B cell (primary cell): ENCODE data around the gene SHD. TPM values are rescaled to one million over a fixed set of nuclear protein-coding genes. Genes with fewer than 3 reads are reported as not detected.
"Not testable (repeated sequence)": the region's sequence is repeated elsewhere in the genome, so short reads cannot be mapped to it uniquely, and the experiment has no call there.

Experiments used
- ATAC-seq: fragments of 200-7000 bp; cut with Tn5 transposase; one replicate; pipeline ENCODE4 v1.10.0; 2021; ENCODE audit warnings: low read depth, mild to moderate bottlenecking, moderate number of reproducible peaks, moderate library complexity
- CTCF ChIA-PET: fragments of 350-600 bp; sonication (Branson Sonifier 250); formaldehyde crosslinking; loops from one replicate; lab custom pipeline; 2021; ENCODE audit warnings: antibody characterized with exemption, inconsistent platforms; lab: Charles Lee
- POLR2A ChIA-PET: fragments of 350-600 bp; sonication (Branson Sonifier 250); formaldehyde crosslinking; loops from one replicate; lab custom pipeline; 2021; ENCODE audit warnings: antibody characterized with exemption; lab: Charles Lee
- DNase-seq: peaks from one replicate; pipeline ENCODE4 v3.0.0; 2013
- H2AFZ ChIP-seq: 2 replicates; pipeline ENCODE4 v1.6.1; 2012; ENCODE audit warnings: mild to moderate bottlenecking, low read depth, low read length; ENCODE audit not compliant: insufficient read depth, poor library complexity, severe bottlenecking
- H3K27ac ChIP-seq, 2 donors: 1 replicate in 1 of 2; 2 replicates in 1 of 2; pipeline ENCODE4 v1.5.1; 2012 to 2013; ENCODE audit warnings: low read length in 2 of 2, mild to moderate bottlenecking in 2 of 2, moderate library complexity in 1 of 2
- H3K27me3 ChIP-seq, 4 experiments: fragments of 200-600 bp in 1 of 4; sonication (generic) in 1 of 4; replicated peaks in 1 of 4; 1 replicate in 2 of 4; 2 replicates in 2 of 4; pipeline versions ENCODE4 v1.6.1 to v1.7.0; 2013 to 2016; ENCODE audit warnings: low read length in 3 of 4, mild to moderate bottlenecking in 2 of 4, mixed read lengths in 1 of 4, moderate library complexity in 1 of 4; ENCODE audit not compliant: insufficient read depth in 4 of 4, control insufficient read depth in 3 of 4; ENCODE audit errors: control extremely low read depth in 1 of 4
- H3K36me3 ChIP-seq, 2 experiments: replicated peaks in 1 of 2; 1 replicate in 1 of 2; 2 replicates in 1 of 2; pipeline versions ENCODE4 v1.6.1 to v1.7.1; 2013; ENCODE audit warnings: low read length in 1 of 2; ENCODE audit not compliant: insufficient read depth in 2 of 2, control insufficient read depth in 1 of 2; ENCODE audit errors: control extremely low read depth in 1 of 2, extremely low read depth in 1 of 2
- H3K4me1 ChIP-seq, 2 donors: fragments of 200-600 bp in 1 of 2; sonication (generic) in 1 of 2; 1 replicate in 1 of 2; 2 replicates in 1 of 2; pipeline versions ENCODE4 v1.5.1 to v1.6.1; 2013 to 2017; ENCODE audit warnings: low read length in 2 of 2; ENCODE audit not compliant: control insufficient read depth in 2 of 2, insufficient read depth in 2 of 2
- H3K4me2 ChIP-seq: replicated peaks from 2 replicates; pipeline ENCODE3; 2012; ENCODE audit warnings: mild to moderate bottlenecking, low read depth, low read length; ENCODE audit not compliant: poor library complexity, severe bottlenecking
- H3K4me3 ChIP-seq, 5 experiments: fragments of 200-600 bp in 1 of 5; sonication (generic) in 1 of 5; 1 replicate in 3 of 5; 2 replicates in 2 of 5; pipeline versions ENCODE4 v1.5.1 to v1.7.0; 2011 to 2016; ENCODE audit warnings: low read length in 4 of 5, mild to moderate bottlenecking in 4 of 5, low read depth in 2 of 5, control low read depth in 1 of 5, moderate library complexity in 1 of 5; ENCODE audit not compliant: insufficient read depth in 1 of 5; ENCODE audit errors: control extremely low read depth in 1 of 5, extremely low read depth in 1 of 5
- H3K79me2 ChIP-seq: fragments of 200-600 bp; sonication (generic); one replicate; pipeline ENCODE4 v1.6.0; 2016; ENCODE audit warnings: low read length; ENCODE audit not compliant: control insufficient read depth, insufficient read depth
- H3K9ac ChIP-seq: fragments of 200-600 bp; sonication (generic); 2 replicates; pipeline ENCODE4 v1.6.1; 2017; ENCODE audit warnings: mild to moderate bottlenecking, low read length, moderate library complexity
- H3K9me3 ChIP-seq, 3 donors: one replicate each; pipeline versions ENCODE4 v1.6.1 to v1.7.1; 2013; ENCODE audit warnings: low read length in 2 of 3; ENCODE audit not compliant: control insufficient read depth in 2 of 3, insufficient read depth in 1 of 3; ENCODE audit errors: control extremely low read depth in 1 of 3
- H4K20me1 ChIP-seq: 2 replicates; pipeline ENCODE4 v1.6.0; 2012; ENCODE audit warnings: mild to moderate bottlenecking, low read length; ENCODE audit not compliant: insufficient read depth, control insufficient read depth, poor library complexity, severe bottlenecking
- H3K27ac Mint-ChIP-seq: one replicate; pipeline ENCODE4 v1.8.0; 2021; ENCODE audit warnings: mixed read lengths
- H3K27me3 Mint-ChIP-seq: one replicate; pipeline ENCODE4 v1.8.0; 2021; ENCODE audit warnings: mixed read lengths
- H3K4me1 Mint-ChIP-seq: one replicate; pipeline ENCODE4 v1.8.0; 2021; ENCODE audit warnings: mixed read lengths
- H3K4me3 Mint-ChIP-seq: one replicate; pipeline ENCODE4 v1.8.0; 2021; ENCODE audit warnings: mixed read lengths
- H3K9me3 Mint-ChIP-seq: one replicate; pipeline ENCODE4 v1.8.0; 2022; ENCODE audit warnings: mixed read lengths; ENCODE audit not compliant: insufficient read depth
- CTCF ChIP-seq: fragments of 200-600 bp; IDR thresholded peaks from one replicate; pipeline ENCODE4 v1.8.0; 2022; ENCODE audit warnings: antibody characterized with exemption, mild to moderate bottlenecking
- EZH2 ChIP-seq: IDR thresholded peaks from 2 replicates; pipeline ENCODE4 v1.6.1; 2012; ENCODE audit warnings: borderline replicate concordance, low read depth, mild to moderate bottlenecking, moderate library complexity, low read length; ENCODE audit not compliant: insufficient read depth, poor library complexity, severe bottlenecking
- WGBS: methylation state at CpG from one replicate; pipeline ENCODE4 v1.1.5; 2013; ENCODE audit warnings: missing lambda C conversion rate; ENCODE audit not compliant: insufficient coverage; 5-methylcytosine and 5-hydroxymethylcytosine counted together
- intact Hi-C: fragments of 100-400 bp; cut with micrococcal nuclease; formaldehyde crosslinking; loops from one replicate; pipeline ENCODE4 v1.10.0; 2022
- polyA plus RNA-seq: library from polyadenylated mRNA; depleted of rRNA; stranded (reverse); fragments of >200 nt; gene quantifications from 2 replicates; pipeline ENCODE4 v1.2.3, GENCODE V29; 2012
- total RNA-seq, 2 donors: library from RNA; stranded (reverse); fragments of 120-200 nt in 1 of 2; gene quantifications; 1 replicate in 1 of 2; 2 replicates in 1 of 2; pipeline versions ENCODE4 v1.2.3 to v1.2.4, GENCODE V29; 2013 to 2022

SHD gene
- total and polyA plus RNA-seq, 2 donors (not counting 1 experiment from before 2014, with no cell fraction given), result 0.17 TPM; not detected in 1

- ChIA-PET CTCF (no interaction called here), POLR2A (no interaction called here)
- no peak for ATAC-seq
- Histone ChIP-seq H3K4me3 (no peak overlapping the region), H3K36me3 (no peaks in the 10 kb centered on the region), H2AFZ (no peak overlapping the region), H3K27ac (no peak overlapping the region), H3K9me3 (peaks cover 0 to 5% (median 0%) of the 10 kb centered on the region in 3 donors), H4K20me1 (no peaks in the 10 kb centered on the region), H3K9ac (no peak overlapping the region), H3K4me1 (peaks cover 4 to 6% of the 10 kb centered on the region in 2 donors), H3K79me2 (no peaks in the 10 kb centered on the region), H3K4me2 (no peak overlapping the region), H3K27me3 (peaks cover 0 to 25% (median 5%) of the 10 kb centered on the region in 4 experiments)
- intact Hi-C loops, result no loop called here
- peaks cover 2% of the 10 kb centered on the region for H3K4me1 Mint-ChIP-seq
- no peak for DNase-seq
- peaks cover 12% of the 10 kb centered on the region for H3K27me3 Mint-ChIP-seq
- no peak overlapping the region for H3K27ac Mint-ChIP-seq
- 52% methylated on average over 15 of the region's 20 CpGs for WGBS
- H3K4me3 Mint-ChIP-seq, result no peak overlapping the region
- no peaks in the 10 kb centered on the region for H3K9me3 Mint-ChIP-seq
- no peak for TF ChIP-seq CTCF
Observed at GRCh38 chr19:4284176-4284958, 5.3 kb downstream of the SHD start.

GRCh38 chr19:4284974-4285373 is 5.9 kb downstream of the SHD start:
- Histone ChIP-seq H3K9ac (no peak overlapping the region), H3K4me3 (no peak overlapping the region), H3K27ac (no peak overlapping the region), H3K79me2 (no peaks in the 10 kb centered on the region), H3K4me2 (no peak overlapping the region), H3K9me3 (peaks cover 0 to 5% (median 0%) of the 10 kb centered on the region in 3 donors), H3K36me3 (no peaks in the 10 kb centered on the region), H3K27me3 (peaks cover 0 to 21% (median 3%) of the 10 kb centered on the region in 4 experiments), H4K20me1 (no peaks in the 10 kb centered on the region), H2AFZ (no peak overlapping the region), H3K4me1 (peaks cover 0 to under 1% of the 10 kb centered on the region in 2 donors)
- Mint-ChIP-seq H3K27ac (no peak overlapping the region), H3K4me1 (no peaks in the 10 kb centered on the region), H3K9me3 (no peaks in the 10 kb centered on the region), H3K4me3 (no peak overlapping the region), H3K27me3 (peaks cover 12% of the 10 kb centered on the region)
- ATAC-seq (no peak), DNase-seq (no peak)
- ChIA-PET POLR2A (interaction anchor here (0.7 kb wide), 1 partner anchor 11 kb away, joined by 4 read pairs; no protein-coding TSS in a partner anchor), CTCF (no interaction called here)
- intact Hi-C loops, result no loop called here
- TF ChIP-seq EZH2 (no peak), CTCF (no peak)
- 86% methylated on average over 5 of the region's 6 CpGs for WGBS

GRCh38 chr19:4286141-4286540 is 7.1 kb downstream of the SHD start:
- H3K4me2 ChIP-seq, H3K36me3 ChIP-seq, H3K27ac ChIP-seq, H3K4me1 ChIP-seq, intact Hi-C loops, H2AFZ ChIP-seq, ATAC-seq, H4K20me1 ChIP-seq, H3K9me3 ChIP-seq, H3K27me3 Mint-ChIP-seq, H3K79me2 ChIP-seq, H3K4me3 ChIP-seq, H3K9ac ChIP-seq, H3K9me3 Mint-ChIP-seq, POLR2A ChIA-PET, DNase-seq, CTCF ChIA-PET, H3K27ac Mint-ChIP-seq, H3K4me3 Mint-ChIP-seq, H3K4me1 Mint-ChIP-seq: not testable (repeated sequence)
- peaks cover 0 to 10% (median 1%) of the 10 kb centered on the region in 4 experiments for H3K27me3 ChIP-seq
- WGBS, result 90% methylated on average over 4 of the region's 4 CpGs
